ENCODE results near the gene LDLRAD1.

DNA sequence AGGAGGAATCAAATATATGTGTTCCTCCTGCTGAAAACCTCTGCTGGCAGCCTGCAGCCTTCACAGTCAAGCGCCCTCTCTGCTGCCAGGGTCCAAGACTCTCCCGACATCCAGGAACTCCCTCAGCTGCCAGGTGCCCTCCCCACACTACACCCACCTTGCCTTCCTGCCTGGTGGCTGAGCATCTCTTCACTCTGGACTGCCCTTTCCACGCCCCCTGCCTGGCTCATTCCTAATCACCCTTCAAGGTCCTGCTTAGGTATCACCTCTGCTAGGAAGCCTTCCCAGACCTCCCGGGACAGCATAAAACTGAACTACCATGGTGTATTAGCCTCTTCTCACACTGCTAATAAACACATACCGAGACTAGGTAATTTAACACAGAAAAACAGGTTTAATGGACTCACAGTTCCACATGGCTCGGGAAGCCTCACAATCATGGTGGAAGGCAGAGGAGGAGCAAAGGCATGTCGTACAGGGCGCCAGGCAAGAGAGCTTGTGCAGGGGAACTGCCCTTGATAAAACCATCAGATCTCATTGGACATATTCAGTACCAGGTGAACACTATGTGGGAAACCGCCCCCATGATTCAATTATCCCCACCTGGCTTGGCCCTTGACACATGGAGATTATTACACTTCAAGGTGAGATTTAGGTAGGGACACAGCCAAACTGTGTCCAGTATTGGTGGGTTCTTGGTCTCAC, 15.3 kb downstream of the LDLRAD1 start:
- TF ChIP-seq POLR2AphosphoS5 (IDR thresholded peaks at IDR 0.05; ENCODE audit: low read depth, low read length) (no peak), SIN3A (IDR thresholded peaks at IDR 0.05; ENCODE audit: borderline replicate concordance, insufficient read depth, low read length) (no peak), TAF1 (IDR thresholded peaks at IDR 0.05; ENCODE audit: borderline replicate concordance, insufficient read depth, low read length) (no peak)
- TF ChIP-seq, protein P1, sequence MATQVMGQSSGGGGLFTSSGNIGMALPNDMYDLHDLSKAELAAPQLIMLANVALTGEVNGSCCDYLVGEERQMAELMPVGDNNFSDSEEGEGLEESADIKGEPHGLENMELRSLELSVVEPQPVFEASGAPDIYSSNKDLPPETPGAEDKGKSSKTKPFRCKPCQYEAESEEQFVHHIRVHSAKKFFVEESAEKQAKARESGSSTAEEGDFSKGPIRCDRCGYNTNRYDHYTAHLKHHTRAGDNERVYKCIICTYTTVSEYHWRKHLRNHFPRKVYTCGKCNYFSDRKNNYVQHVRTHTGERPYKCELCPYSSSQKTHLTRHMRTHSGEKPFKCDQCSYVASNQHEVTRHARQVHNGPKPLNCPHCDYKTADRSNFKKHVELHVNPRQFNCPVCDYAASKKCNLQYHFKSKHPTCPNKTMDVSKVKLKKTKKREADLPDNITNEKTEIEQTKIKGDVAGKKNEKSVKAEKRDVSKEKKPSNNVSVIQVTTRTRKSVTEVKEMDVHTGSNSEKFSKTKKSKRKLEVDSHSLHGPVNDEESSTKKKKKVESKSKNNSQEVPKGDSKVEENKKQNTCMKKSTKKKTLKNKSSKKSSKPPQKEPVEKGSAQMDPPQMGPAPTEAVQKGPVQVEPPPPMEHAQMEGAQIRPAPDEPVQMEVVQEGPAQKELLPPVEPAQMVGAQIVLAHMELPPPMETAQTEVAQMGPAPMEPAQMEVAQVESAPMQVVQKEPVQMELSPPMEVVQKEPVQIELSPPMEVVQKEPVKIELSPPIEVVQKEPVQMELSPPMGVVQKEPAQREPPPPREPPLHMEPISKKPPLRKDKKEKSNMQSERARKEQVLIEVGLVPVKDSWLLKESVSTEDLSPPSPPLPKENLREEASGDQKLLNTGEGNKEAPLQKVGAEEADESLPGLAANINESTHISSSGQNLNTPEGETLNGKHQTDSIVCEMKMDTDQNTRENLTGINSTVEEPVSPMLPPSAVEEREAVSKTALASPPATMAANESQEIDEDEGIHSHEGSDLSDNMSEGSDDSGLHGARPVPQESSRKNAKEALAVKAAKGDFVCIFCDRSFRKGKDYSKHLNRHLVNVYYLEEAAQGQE (IDR thresholded peaks at IDR 0.05; ENCODE audit: insufficient read depth in 1 of 2, low read depth in 2 of 2, low read length in 2 of 2) = no peak
